ENCODE data around the gene SEMA4D.

Gene SEMA4D

GRCh38 chr9:89382026-89382986 is 115.6 kb downstream of the SEMA4D start:
- CTCF ChIA-PET = interaction anchor here (0.9 to 1.6 kb wide), 4 partner anchors 10 to 167 kb away, joined by 3 to 9 read pairs (median 4); no protein-coding TSS in a partner anchor

DNA sequence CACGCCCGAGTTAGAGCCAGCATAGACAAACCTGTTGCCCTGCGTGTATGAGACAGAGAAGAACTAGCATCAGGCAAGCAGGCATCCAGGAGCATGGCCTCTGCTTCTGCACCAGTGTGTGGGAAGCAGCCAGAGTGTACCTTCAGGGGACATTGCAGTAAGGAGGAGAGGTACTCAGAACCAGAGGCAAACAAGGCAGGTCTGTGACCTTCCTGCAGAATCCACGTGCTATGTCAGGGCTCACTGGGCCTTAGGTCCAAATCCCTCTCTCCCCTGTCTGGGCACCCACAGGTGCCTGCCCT is 116.7 kb downstream of the SEMA4D start:
- ChIA-PET CTCF (interaction anchor here (0.9 to 1.6 kb wide), 3 partner anchors 17 to 168 kb away, joined by 3 to 9 read pairs (median 4); no protein-coding TSS in a partner anchor), POLR2A (no interaction called here)
- DNase-seq (ENCODE audit: extremely low spot score) = no peak
- TF ChIP-seq CTCF (IDR thresholded peaks at IDR 0.05; ENCODE audit: control extremely low read depth, extremely low read depth, low read depth, missing control alignments) = no peak

More at GRCh38 chr9:89382026-89382986, 115.6 kb downstream of the SEMA4D start:
- POLR2A ChIA-PET = no interaction called here
- no peak for DNase-seq (ENCODE audit: extremely low spot score)
- no peak for TF ChIP-seq CTCF (IDR thresholded peaks at IDR 0.05; ENCODE audit: control extremely low read depth, extremely low read depth, low read depth, missing control alignments)

DNA sequence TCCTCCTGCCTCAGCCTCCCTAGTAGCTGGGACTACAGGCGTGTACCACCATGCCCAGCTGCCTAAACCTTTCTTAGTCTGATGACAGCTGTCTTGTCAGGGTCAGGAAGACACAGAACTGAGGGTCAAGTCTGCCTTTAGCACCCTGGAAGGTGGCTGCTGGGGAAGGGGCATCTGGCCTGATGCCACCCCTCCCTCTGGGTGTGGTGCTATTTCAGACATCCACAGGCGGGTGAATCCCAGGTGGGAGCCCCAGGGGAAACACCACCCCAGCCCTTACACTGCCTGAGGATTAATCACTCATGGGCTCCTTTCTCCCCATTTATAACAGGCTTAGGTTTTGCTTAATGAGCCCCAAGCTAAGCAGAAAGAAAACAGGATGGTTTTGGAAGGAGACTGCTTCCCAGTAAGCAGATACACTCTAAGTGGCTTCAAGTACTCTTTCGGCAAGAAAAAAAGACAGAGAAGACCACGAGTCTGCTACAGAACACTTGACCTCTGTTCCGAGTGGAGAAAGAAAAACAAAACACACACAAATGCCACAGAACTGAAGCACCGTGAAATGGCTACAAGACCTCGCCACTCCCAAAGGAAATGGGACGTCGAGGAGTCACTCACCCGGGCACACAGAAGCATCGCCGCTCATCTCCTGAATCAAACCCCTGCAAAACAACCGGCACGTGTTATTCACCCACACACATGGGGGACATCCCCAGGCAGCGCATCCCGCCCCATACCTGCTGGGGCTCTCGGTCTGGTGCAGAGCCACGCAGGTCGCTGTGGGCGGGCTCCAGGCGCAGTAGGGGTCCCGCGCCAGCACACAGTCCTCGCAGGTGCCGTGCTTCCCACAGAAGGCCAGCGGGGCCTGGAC is 117.2 kb downstream of the SEMA4D start:
- TF ChIP-seq CTCF (IDR thresholded peaks at IDR 0.05; ENCODE audit: control extremely low read depth, extremely low read depth, low read depth, missing control alignments) = no peak
- no peak for DNase-seq (ENCODE audit: extremely low spot score)
- ChIA-PET CTCF (interaction anchor here (1.2 to 2.2 kb wide), 4 partner anchors 13 to 168 kb away, joined by 4 to 7 read pairs (median 4); no protein-coding TSS in a partner anchor), POLR2A (no interaction called here)

GRCh38 chr9:89379508-89380115 is 118.3 kb downstream of the SEMA4D start:
- ChIA-PET CTCF (interaction anchor here (0.7 to 2.2 kb wide), 6 partner anchors 13 to 169 kb away, joined by 3 to 7 read pairs (median 4); no protein-coding TSS in a partner anchor), POLR2A (no interaction called here)

DNA sequence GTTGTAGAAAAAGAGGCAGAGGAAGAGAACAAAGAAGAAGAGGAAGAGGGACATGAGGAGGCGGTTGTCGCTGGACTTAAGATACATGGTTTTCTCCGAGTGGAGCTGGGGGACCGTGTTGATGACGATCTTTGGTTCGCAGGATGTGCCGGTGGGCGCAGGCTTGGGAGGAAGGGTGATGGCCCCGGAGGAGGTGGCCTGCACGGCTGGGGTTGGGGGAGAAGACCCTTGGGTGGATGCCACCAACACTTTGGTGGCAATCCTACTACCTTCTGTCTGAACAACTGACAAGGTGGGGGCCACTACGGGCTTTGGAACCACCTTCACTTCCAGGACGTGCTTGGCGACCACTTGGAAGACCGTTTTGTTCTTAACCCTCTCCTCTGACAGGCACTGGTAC is 118.9 kb downstream of the SEMA4D start:
- no peak for TF ChIP-seq CTCF (IDR thresholded peaks at IDR 0.05; ENCODE audit: control extremely low read depth, extremely low read depth, low read depth, missing control alignments)
- CTCF ChIA-PET = interaction anchor here (2.2 kb wide), 1 partner anchor 17 kb away, joined by 4 read pairs; no protein-coding TSS in a partner anchor
- DNase-seq (ENCODE audit: extremely low spot score) = no peak
- POLR2A ChIA-PET = no interaction called here

More at GRCh38 chr9:89379508-89380115, 118.3 kb downstream of the SEMA4D start:
- TF ChIP-seq CTCF (IDR thresholded peaks at IDR 0.05; ENCODE audit: control extremely low read depth, extremely low read depth, low read depth, missing control alignments) = no peak
- no peak for DNase-seq (ENCODE audit: extremely low spot score)

- CTCF ChIA-PET = interaction anchor here (2.2 kb wide), 1 partner anchor 18 kb away, joined by 4 read pairs; no protein-coding TSS in a partner anchor
- DNase-seq (ENCODE audit: extremely low spot score) = no peak
- TF ChIP-seq CTCF (IDR thresholded peaks at IDR 0.05; ENCODE audit: control extremely low read depth, extremely low read depth, low read depth, missing control alignments) = no peak
- POLR2A ChIA-PET = no interaction called here
These were observed 119.4 kb downstream of the SEMA4D start for GRCh38 chr9:89378541-89378940.
